ENCODE results near the gene PCSK7.

PCSK7 gene

GRCh38 chr11:117232092-117232878 is 412 bp upstream of the PCSK7 start, which contains the start of gene RNF214:
RNF214 (plus strand) TSS chr11:117232671; CDS start chr11:117234273, 1,602 bp downstream.
- H3K79me2 ChIP-seq (ENCODE audit: insufficient read depth, low read length), result peaks cover 42% of the 10 kb centered on the region
- H3K9ac ChIP-seq (ENCODE audit: low read depth, low read length, poor library complexity, severe bottlenecking), result peak within 1 kb of the TSS; percentile 92
- H3K4me1 ChIP-seq (ENCODE audit: insufficient read depth, low read length, poor library complexity, severe bottlenecking), result peaks cover 29% of the 10 kb centered on the region
- H3K36me3 ChIP-seq (ENCODE audit: insufficient read depth, low read length), result peaks cover 8% of the 10 kb centered on the region; the same call in 1 of the 2 replicates
- no peaks in the 10 kb centered on the region for H3F3A ChIP-seq (ENCODE audit: low read depth)
- no peaks in the 10 kb centered on the region for H4K20me1 ChIP-seq (ENCODE audit: insufficient read depth, low read length, poor library complexity, severe bottlenecking)
- peak; percentile 75 for TF ChIP-seq CTCF (conservative IDR thresholded peaks at IDR 0.05; ENCODE audit: low read length)
- TF ChIP-seq EZH2phosphoT487 (IDR thresholded peaks at IDR 0.05; ENCODE audit: borderline replicate concordance), result no peak
- H3K4me3 ChIP-seq (ENCODE audit: low read length, poor library complexity, severe bottlenecking), result peak within 1 kb of the TSS; percentile 97
- H3K9me2 ChIP-seq (replicated peaks; ENCODE audit: low read depth, low read length), result no peaks in the 10 kb centered on the region
- H3K9me3 ChIP-seq (ENCODE audit: insufficient read depth, low read depth, low read length), result no peaks in the 10 kb centered on the region
- peak within 1 kb of the TSS; percentile 99 for H2AFZ ChIP-seq (ENCODE audit: low read length)
- H3K4me2 ChIP-seq (ENCODE audit: low read depth, low read length, poor library complexity, severe bottlenecking), result peak within 1 kb of the TSS; percentile 96
- H3K27me3 ChIP-seq (ENCODE audit: insufficient read depth, low read length, poor library complexity, severe bottlenecking), result no peaks in the 10 kb centered on the region

GRCh38 chr11:117230999-117231841 is 653 bp downstream of the PCSK7 start:
- H3F3A ChIP-seq (ENCODE audit: low read depth), result no peaks in the 10 kb centered on the region
- peak overlapping the region; percentile 92 for H3K9ac ChIP-seq (ENCODE audit: low read depth, low read length, poor library complexity, severe bottlenecking)
- H3K4me2 ChIP-seq (ENCODE audit: low read depth, low read length, poor library complexity, severe bottlenecking), result peak overlapping the region; percentile 92
- no peaks in the 10 kb centered on the region for H3K9me3 ChIP-seq (ENCODE audit: insufficient read depth, low read depth, low read length)
- no peaks in the 10 kb centered on the region for H4K20me1 ChIP-seq (ENCODE audit: insufficient read depth, low read length, poor library complexity, severe bottlenecking)
- peaks cover 13% of the 10 kb centered on the region; the same call in 1 of the 2 replicates for H3K36me3 ChIP-seq (ENCODE audit: insufficient read depth, low read length)
- no peaks in the 10 kb centered on the region for H3K9me2 ChIP-seq (replicated peaks; ENCODE audit: low read depth, low read length)
- H3K4me1 ChIP-seq (ENCODE audit: insufficient read depth, low read length, poor library complexity, severe bottlenecking), result peaks cover 29% of the 10 kb centered on the region
- peak overlapping the region; percentile 97 for H3K4me3 ChIP-seq (ENCODE audit: low read length, poor library complexity, severe bottlenecking)
- H2AFZ ChIP-seq (ENCODE audit: low read length), result peak overlapping the region; percentile 99; the same call in 1 of the 2 replicates
- H3K79me2 ChIP-seq (ENCODE audit: insufficient read depth, low read length), result peaks cover 42% of the 10 kb centered on the region
- TF ChIP-seq EZH2phosphoT487 (IDR thresholded peaks at IDR 0.05; ENCODE audit: borderline replicate concordance), result no peak
- TF ChIP-seq CTCF (conservative IDR thresholded peaks at IDR 0.05; ENCODE audit: low read length), result no peak
- no peaks in the 10 kb centered on the region for H3K27me3 ChIP-seq (ENCODE audit: insufficient read depth, low read length, poor library complexity, severe bottlenecking)

- H3K36me3 ChIP-seq (ENCODE audit: insufficient read depth, low read length), result peaks cover 18% of the 10 kb centered on the region; the same call in 1 of the 2 replicates
- peak overlapping the region; percentile 97 for H3K4me3 ChIP-seq (ENCODE audit: low read length, poor library complexity, severe bottlenecking)
- H3K4me2 ChIP-seq (ENCODE audit: low read depth, low read length, poor library complexity, severe bottlenecking), result peak overlapping the region; percentile 92
- H3K9ac ChIP-seq (ENCODE audit: low read depth, low read length, poor library complexity, severe bottlenecking), result peak overlapping the region; percentile 92
- H3K27me3 ChIP-seq (ENCODE audit: insufficient read depth, low read length, poor library complexity, severe bottlenecking), result no peaks in the 10 kb centered on the region
- H3K9me3 ChIP-seq (ENCODE audit: insufficient read depth, low read depth, low read length), result no peaks in the 10 kb centered on the region
- H3K4me1 ChIP-seq (ENCODE audit: insufficient read depth, low read length, poor library complexity, severe bottlenecking), result peaks cover 29% of the 10 kb centered on the region
- H3K79me2 ChIP-seq (ENCODE audit: insufficient read depth, low read length), result peaks cover 42% of the 10 kb centered on the region
- no peak for TF ChIP-seq CTCF (conservative IDR thresholded peaks at IDR 0.05; ENCODE audit: low read length)
- no peak for TF ChIP-seq EZH2phosphoT487 (IDR thresholded peaks at IDR 0.05; ENCODE audit: borderline replicate concordance)
- H3F3A ChIP-seq (ENCODE audit: low read depth), result no peaks in the 10 kb centered on the region
- H2AFZ ChIP-seq (ENCODE audit: low read length), result no peak overlapping the region
- no peaks in the 10 kb centered on the region for H3K9me2 ChIP-seq (replicated peaks; ENCODE audit: low read depth, low read length)
- H4K20me1 ChIP-seq (ENCODE audit: insufficient read depth, low read length, poor library complexity, severe bottlenecking), result no peaks in the 10 kb centered on the region
Measured at GRCh38 chr11:117230286-117230961, 1.4 kb downstream of the PCSK7 start.

Measured in Loucy (cell line).